H1 (cell line): ENCODE measurements around the gene ARPC4. TPM values are rescaled to one million over a fixed set of nuclear protein-coding genes. Genes with fewer than 3 reads are reported as not detected.

Experiments
- CTCF ChIA-PET: fragments of 300-600 bp; sonication (Branson Sonifier 250); formaldehyde crosslinking; loops from one replicate; lab custom pipeline; 2021; ENCODE audit not compliant: partially characterized antibody; lab: Charles Lee
- POLR2A ChIA-PET: fragments of 300-600 bp; sonication (Branson Sonifier 250); formaldehyde crosslinking; loops from one replicate; lab custom pipeline; 2021; ENCODE audit warnings: inconsistent platforms; ENCODE audit not compliant: partially characterized antibody; lab: Charles Lee
- DNase-seq, 2 experiments: peaks; one replicate each; pipeline versions ENCODE4 v3.0.0 to v3.0.0-alpha.2; 2010 to 2022; ENCODE audit warnings: low spot score in 2 of 2, low read depth in 1 of 2, mixed read lengths in 1 of 2
- FAIRE-seq: peaks from 2 replicates; lab custom pipeline; 2011; peaks lifted over from hg19 to GRCh38; lab: Jason Lieb, UNC
- H2AFZ ChIP-seq: 2 replicates; pipeline ENCODE4 v1.8.1; 2012; ENCODE audit warnings: low read length, inconsistent platforms
- H2AK5ac ChIP-seq: 2 replicates; pipeline ENCODE4 v1.6.1; 2013; ENCODE audit warnings: low read depth, low read length
- H2BK120ac ChIP-seq: replicated peaks from 2 replicates; pipeline ENCODE3; 2013; ENCODE audit warnings: low read depth, low read length, inconsistent platforms
- H2BK12ac ChIP-seq: 2 replicates; pipeline ENCODE4 v1.6.1; 2013; ENCODE audit warnings: low read depth, low read length
- H2BK15ac ChIP-seq: 2 replicates; pipeline ENCODE4 v1.6.1; 2013; ENCODE audit warnings: low read length
- H2BK20ac ChIP-seq: 2 replicates; pipeline ENCODE4 v1.6.1; 2013; ENCODE audit warnings: low read length
- H2BK5ac ChIP-seq: 2 replicates; pipeline ENCODE4 v1.6.1; 2013; ENCODE audit warnings: low read depth, low read length
- H3K14ac ChIP-seq: 2 replicates; pipeline ENCODE4 v1.6.1; 2013; ENCODE audit warnings: inconsistent platforms; ENCODE audit not compliant: insufficient read length
- H3K18ac ChIP-seq: 2 replicates; pipeline ENCODE4 v1.6.1; 2013; ENCODE audit warnings: low read length; ENCODE audit errors: extremely low read depth
- H3K23ac ChIP-seq: 2 replicates; pipeline ENCODE4 v1.6.1; 2013; ENCODE audit warnings: inconsistent platforms; ENCODE audit not compliant: insufficient read length
- H3K23me2 ChIP-seq: 2 replicates; pipeline ENCODE4 v1.6.1; 2013; ENCODE audit warnings: low read depth, low read length
- H3K27ac ChIP-seq: 2 replicates; pipeline ENCODE4 v1.6.1; 2011; ENCODE audit warnings: low read depth, low read length, inconsistent platforms
- H3K27me3 ChIP-seq, 4 experiments: replicated peaks in 1 of 4; 1 replicate in 1 of 4; 2 replicates in 3 of 4; pipeline versions ENCODE4 v1.6.1 to v1.8.1; 2011 to 2013; ENCODE audit warnings: low read length in 3 of 4, mild to moderate bottlenecking in 3 of 4, inconsistent platforms in 2 of 4, mixed read lengths in 2 of 4, moderate library complexity in 1 of 4; ENCODE audit not compliant: control insufficient read depth in 3 of 4, insufficient read depth in 3 of 4; ENCODE audit errors: extremely low read depth in 1 of 4
- H3K36me3 ChIP-seq, 4 experiments: 2 replicates each; pipeline versions ENCODE4 v1.6.1 to v1.8.1; 2011 to 2013; ENCODE audit warnings: mild to moderate bottlenecking in 4 of 4, low read length in 3 of 4, moderate library complexity in 2 of 4, control low read depth in 1 of 4, inconsistent platforms in 1 of 4; ENCODE audit not compliant: insufficient read depth in 4 of 4, control insufficient read depth in 2 of 4
- H3K4ac ChIP-seq: replicated peaks from 2 replicates; pipeline ENCODE3; 2013; ENCODE audit warnings: low read length, low read depth, mixed read lengths, inconsistent platforms; ENCODE audit not compliant: insufficient read length
- H3K4me1 ChIP-seq, 4 experiments: replicated peaks in 1 of 4; 1 replicate in 1 of 4; 2 replicates in 3 of 4; pipeline versions ENCODE4 v1.6.1 to v1.8.1; 2011 to 2013; ENCODE audit warnings: low read length in 3 of 4, inconsistent platforms in 2 of 4, mixed read lengths in 1 of 4; ENCODE audit not compliant: insufficient read depth in 4 of 4, control insufficient read depth in 3 of 4
- H3K4me2 ChIP-seq, 2 experiments: 2 replicates each; pipeline versions ENCODE4 v1.6.1 to v1.8.1; 2011 to 2013; ENCODE audit warnings: low read depth in 2 of 2, low read length in 2 of 2, control low read depth in 1 of 2, inconsistent platforms in 1 of 2, mild to moderate bottlenecking in 1 of 2; ENCODE audit not compliant: insufficient read depth in 1 of 2
- H3K4me3 ChIP-seq, 4 experiments: fragments of 200-600, 300-600 bp in 1 of 4; sonication (generic), shearing (Covaris generic), sonication (Bioruptor Twin) in 1 of 4; 2 replicates each; pipeline versions ENCODE4 v1.5.1 to v1.8.1; 2011 to 2016; ENCODE audit warnings: low read length in 4 of 4, low read depth in 3 of 4, control low read depth in 2 of 4, inconsistent platforms in 2 of 4, mild to moderate bottlenecking in 2 of 4, mixed read lengths in 1 of 4, moderate library complexity in 1 of 4; ENCODE audit not compliant: insufficient read depth in 2 of 4; ENCODE audit errors: extremely low read depth in 1 of 4
- H3K56ac ChIP-seq: replicated peaks from 2 replicates; pipeline ENCODE3; 2013; ENCODE audit warnings: low read depth, mild to moderate bottlenecking, mixed read lengths, low read length, inconsistent platforms; ENCODE audit not compliant: insufficient read length
- H3K79me1 ChIP-seq: 2 replicates; pipeline ENCODE4 v1.6.1; 2013; ENCODE audit warnings: low read depth, low read length, control low read depth
- H3K79me2 ChIP-seq, 2 experiments: 2 replicates each; pipeline versions ENCODE4 v1.6.1 to v1.8.1; 2012 to 2013; ENCODE audit warnings: low read length in 2 of 2, mild to moderate bottlenecking in 2 of 2, inconsistent platforms in 1 of 2; ENCODE audit not compliant: insufficient read depth in 2 of 2, control insufficient read depth in 1 of 2
- H3K9ac ChIP-seq, 4 experiments: replicated peaks in 1 of 4; 1 replicate in 1 of 4; 2 replicates in 3 of 4; pipeline versions ENCODE4 v1.6.1 to v1.8.1; 2011 to 2013; ENCODE audit warnings: low read depth in 3 of 4, low read length in 3 of 4, control low read depth in 2 of 4, mild to moderate bottlenecking in 2 of 4, moderate library complexity in 2 of 4, inconsistent platforms in 1 of 4; ENCODE audit errors: extremely low read depth in 1 of 4
- H3K9me3 ChIP-seq, 2 experiments: 2 replicates each; pipeline versions ENCODE4 v1.6.1 to v1.8.1; 2012 to 2013; ENCODE audit warnings: mild to moderate bottlenecking in 2 of 2, moderate library complexity in 2 of 2, control low read depth in 1 of 2, inconsistent platforms in 1 of 2, low read depth in 1 of 2, low read length in 1 of 2, mixed read lengths in 1 of 2; ENCODE audit not compliant: insufficient read depth in 2 of 2
- H4K20me1 ChIP-seq, 2 experiments: replicated peaks in 1 of 2; 2 replicates each; pipeline versions ENCODE3 to v1.8.1; 2011 to 2013; ENCODE audit warnings: inconsistent platforms in 2 of 2, low read length in 2 of 2, mild to moderate bottlenecking in 1 of 2; ENCODE audit not compliant: insufficient read depth in 2 of 2, control insufficient read depth in 1 of 2
- H4K5ac ChIP-seq: 2 replicates; pipeline ENCODE4 v1.6.1; 2013; ENCODE audit warnings: low read length, low read depth, mixed read lengths, inconsistent platforms; ENCODE audit not compliant: insufficient read length
- H4K8ac ChIP-seq: 2 replicates; pipeline ENCODE4 v1.8.0; 2013; ENCODE audit warnings: mild to moderate bottlenecking, moderate library complexity, low read length, inconsistent platforms; ENCODE audit not compliant: insufficient read depth; ENCODE audit errors: extremely low read depth
- H4K91ac ChIP-seq: replicated peaks from 2 replicates; pipeline ENCODE3; 2013; ENCODE audit warnings: low read length, mixed read lengths, inconsistent platforms; ENCODE audit not compliant: insufficient read length
- JUND ChIP-seq: IDR thresholded peaks from 2 replicates; pipeline ENCODE4 v1.6.1; 2011; ENCODE audit warnings: mild to moderate bottlenecking, improper control_type of control experiment, low read length
- WGBS, 2 experiments: shearing (Covaris generic) in 1 of 2; methylation state at CpG; one replicate each; pipeline versions ENCODE4 v1.1.6 to v1.1.7; 2013 to 2015; ENCODE audit warnings: low lambda C conversion rate in 2 of 2, mixed read lengths in 2 of 2, inconsistent platforms in 1 of 2, low coverage in 1 of 2, missing lambda C conversion rate in 1 of 2; ENCODE audit not compliant: insufficient replicate concordance in 2 of 2, insufficient coverage in 1 of 2, insufficient read length in 1 of 2; ENCODE audit errors: extremely low coverage in 1 of 2, missing lambda C conversion rate in 1 of 2; 5-methylcytosine and 5-hydroxymethylcytosine counted together
- polyA plus RNA-seq, 7 experiments: library from polyadenylated mRNA; depleted of rRNA in 3 of 7; stranded (reverse) in 5 of 7; unstranded in 2 of 7; fragments of >200 nt in 5 of 7; fragments of 200-250 nt in 2 of 7; gene quantifications; 1 replicate in 5 of 7; 2 replicates in 1 of 7; 4 replicates in 1 of 7; pipeline versions ENCODE4 v1.2.1 to v1.2.3, GENCODE V29; 2011 to 2013; ENCODE audit warnings: missing spikeins in 2 of 7, mixed read lengths in 2 of 7
- total RNA-seq: library from RNA; stranded (reverse); fragmentation: NEBNext Ultra II Directional; extraction: Animal tissue kit (Norgen Biotek cat#: 25700); gene quantifications from 2 replicates; pipeline ENCODE4 v1.2.1, GENCODE V29; 2021

The ARPC4 gene
- total and polyA plus RNA-seq, 2 of the 8 experiments (the other 6 are each of a cell fraction or from before 2014, with no cell fraction given) = 138 to 154 TPM

DNA sequence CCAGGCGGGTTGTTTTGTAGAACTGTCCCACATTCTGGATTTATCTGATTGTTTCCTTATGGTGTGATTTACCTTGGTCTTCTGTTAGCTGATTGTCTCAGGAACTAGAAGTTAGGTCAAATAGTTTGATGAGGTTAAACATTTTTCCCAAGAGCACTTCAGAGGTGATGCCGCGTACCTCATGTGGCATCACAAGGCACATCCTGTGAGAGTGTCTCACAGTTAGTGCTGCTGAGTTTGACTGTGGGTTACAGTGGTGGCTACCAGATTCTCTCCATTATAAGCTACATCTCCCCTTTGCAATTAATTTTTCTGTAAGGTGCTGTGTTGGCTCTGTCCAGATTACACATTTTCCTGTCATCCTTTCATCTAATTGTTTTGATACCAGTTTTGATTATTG, 38.4 kb downstream of the ARPC4 start:
- CTCF ChIA-PET = interaction anchor here (0.8 to 7.9 kb wide), 13 partner anchors 7 to 123 kb away, joined by 3 to 74 read pairs (median 5); partner anchors contain the start of gene PRRT3
- Histone ChIP-seq H3K9ac (no peak overlapping the region; a peak in 1 of 7 replicates), H3K27ac (no peak overlapping the region)
- TF ChIP-seq JUND = no peak

More for the DNA sequence above, 38.4 kb downstream of the ARPC4 start:
- H2BK15ac ChIP-seq = no peak overlapping the region
- H3K4me2 ChIP-seq = no peak overlapping the region
- H4K8ac ChIP-seq = no peak overlapping the region
- H3K4ac ChIP-seq = no peak overlapping the region
- peaks cover 0 to 2% (median 0%) of the 10 kb centered on the region in 4 experiments; a peak in 1 of 8 replicates for H3K36me3 ChIP-seq
- H3K4me1 ChIP-seq = no peaks in the 10 kb centered on the region
- no peak overlapping the region for H3K23ac ChIP-seq
- WGBS, 2 experiments = 96% methylated on average over 3 of the region's 3 CpGs; no CpG with 5 or more reads in 1 of the 2 experiments
- POLR2A ChIA-PET = interaction anchor here (0.9 to 3.2 kb wide), 4 partner anchors 10 to 81 kb away, joined by 3 to 12 read pairs (median 3); partner anchors contain the start of gene TTLL3
- FAIRE-seq (no peak), DNase-seq (no peak)
- no peak overlapping the region for H2BK5ac ChIP-seq
- no peak overlapping the region for H3K18ac ChIP-seq
- no peak overlapping the region for H2BK120ac ChIP-seq
- H4K91ac ChIP-seq = no peak overlapping the region
- no peak overlapping the region for H2BK12ac ChIP-seq
- no peaks in the 10 kb centered on the region for H3K9me3 ChIP-seq
- no peak overlapping the region for H2BK20ac ChIP-seq
- H4K5ac ChIP-seq = no peak overlapping the region
- no peak overlapping the region for H3K14ac ChIP-seq
- H3K56ac ChIP-seq = no peak overlapping the region
- H2AFZ ChIP-seq = no peak overlapping the region
- no peaks in the 10 kb centered on the region for H3K79me1 ChIP-seq
- no peaks in the 10 kb centered on the region for H3K79me2 ChIP-seq
- no peak overlapping the region for H3K4me3 ChIP-seq
- no peak overlapping the region for H2AK5ac ChIP-seq
- H3K27me3 ChIP-seq = no peaks in the 10 kb centered on the region
- no peaks in the 10 kb centered on the region; the same call in 1 of the 2 replicates for H3K23me2 ChIP-seq
- H4K20me1 ChIP-seq = peaks cover 0 to 2% of the 10 kb centered on the region in 2 experiments
